HG03280 (cell line): ENCODE data around the gene ZRANB3.

Experiments
- ATAC-seq: cut with Tn5 transposase; IDR thresholded peaks from one replicate; pipeline ENCODE4 v1.9.1; 2021; ENCODE audit warnings: mild to moderate bottlenecking, moderate library complexity; ENCODE audit not compliant: unreplicated experiment

The ZRANB3 gene

DNA sequence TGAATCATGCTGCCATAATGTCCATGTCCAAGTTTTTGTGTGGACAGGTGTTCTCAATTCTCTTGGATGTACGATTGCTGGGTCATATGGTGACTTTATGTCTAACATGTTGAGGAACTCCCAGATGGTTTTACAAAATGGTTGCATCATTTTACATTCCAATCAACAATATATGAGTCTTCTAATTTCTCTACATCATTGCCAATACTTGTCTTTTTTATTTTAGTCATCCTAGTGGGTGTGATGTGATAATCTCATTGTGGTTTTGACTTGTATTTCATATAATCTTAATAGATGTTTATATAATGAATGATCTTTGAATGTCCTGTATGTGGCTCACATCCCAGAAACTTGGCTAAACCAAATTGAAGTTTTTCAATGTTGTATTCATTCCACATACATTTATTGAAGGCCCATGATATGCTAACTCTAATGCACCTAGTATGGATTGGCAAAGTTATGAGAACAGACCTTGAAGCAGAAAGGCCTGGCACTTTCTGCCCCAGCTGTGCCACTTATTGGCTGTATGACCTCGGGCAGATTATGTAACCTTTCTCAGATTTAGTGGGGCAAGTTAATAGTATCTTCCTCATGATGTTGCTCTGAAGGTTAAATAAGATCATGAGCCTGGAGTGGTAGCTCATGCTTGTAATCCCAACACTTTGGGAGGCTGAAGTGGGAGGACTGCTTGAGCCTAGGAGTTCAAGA lies 273.5 kb downstream of the ZRANB3 start:
- no peak for ATAC-seq

DNA sequence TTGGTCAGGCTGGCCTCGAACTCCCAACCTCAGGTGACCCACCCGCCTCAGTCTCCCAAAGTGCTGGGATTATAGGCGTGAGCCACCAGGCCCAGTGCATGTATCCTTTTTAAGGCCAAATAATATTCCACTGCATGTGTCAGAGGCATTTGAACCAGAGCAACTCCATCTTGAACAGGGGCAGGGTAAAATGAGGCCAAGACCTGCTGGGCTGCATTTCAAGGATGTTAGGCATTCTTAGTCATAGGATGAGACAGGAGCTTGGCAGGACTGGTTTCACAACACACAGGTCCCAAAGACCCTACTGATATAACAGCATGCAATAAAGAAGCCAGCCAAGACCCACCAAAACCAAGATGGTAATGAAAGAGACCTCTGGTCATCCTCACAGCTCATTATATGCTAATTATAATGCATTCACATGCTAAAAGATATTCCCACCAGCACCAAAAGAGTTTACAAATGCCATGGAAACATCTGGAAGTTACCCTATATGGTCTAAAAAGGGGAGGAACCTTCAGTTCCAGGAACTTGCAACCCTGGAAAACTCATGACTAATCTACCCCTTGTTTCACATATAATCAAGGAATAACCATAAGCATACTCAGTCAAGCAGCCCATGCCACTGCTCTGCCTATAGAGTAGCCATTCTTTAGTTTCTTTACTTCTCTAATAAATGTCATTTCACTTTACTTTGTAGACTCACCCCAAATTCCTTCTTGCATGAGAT lies 274.3 kb downstream of the ZRANB3 start:
- ATAC-seq, result no peak

DNA sequence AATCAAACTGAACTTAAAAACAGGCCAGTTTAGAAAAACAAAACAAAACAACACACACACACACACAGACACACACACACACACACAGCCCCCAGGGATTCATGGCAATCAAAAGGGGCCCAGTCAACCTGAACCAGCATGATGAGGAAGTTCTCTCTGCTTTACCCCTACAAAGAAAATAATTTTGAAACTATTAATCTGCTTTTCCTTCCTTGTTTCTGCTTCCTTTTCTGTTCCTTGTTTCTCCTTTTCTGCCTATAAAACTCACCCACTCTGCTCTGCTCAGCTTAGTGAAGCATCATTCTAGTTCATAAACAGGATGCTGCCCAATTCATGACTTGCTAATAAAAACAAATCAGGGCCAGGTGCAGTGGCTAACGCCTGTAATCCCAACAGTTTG lies 275.8 kb downstream of the ZRANB3 start:
- no peak for ATAC-seq

DNA sequence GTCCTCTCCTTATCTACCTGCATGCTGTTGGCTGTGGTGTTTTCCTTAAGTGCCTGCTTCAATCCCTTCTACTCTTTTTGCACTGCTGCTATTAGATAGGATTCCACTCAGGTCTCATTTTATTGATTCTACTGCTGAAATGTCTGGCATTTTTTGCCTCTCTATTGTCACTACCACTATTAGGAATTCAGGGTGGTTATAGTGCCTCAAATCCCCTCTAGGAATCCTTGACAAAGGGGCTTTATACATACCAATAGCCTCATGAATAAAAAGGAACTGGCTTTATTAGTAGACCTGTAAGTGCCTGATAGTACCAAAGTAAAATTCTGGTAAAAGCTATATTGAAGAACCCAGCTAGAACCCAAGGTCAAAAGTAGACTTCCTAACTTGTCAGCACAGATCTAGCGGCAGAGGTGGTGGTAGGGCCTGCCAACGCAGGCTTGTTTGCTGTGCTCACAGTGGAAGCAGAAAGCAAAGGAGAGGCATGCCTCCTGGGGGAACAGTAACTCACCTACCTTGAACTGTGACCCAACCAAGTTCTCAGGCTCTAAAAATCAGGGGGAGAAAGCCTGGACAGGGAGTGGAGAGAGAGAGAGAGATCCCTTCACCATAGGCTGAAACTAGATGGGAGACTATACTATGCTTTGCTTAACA lies 278.1 kb downstream of the ZRANB3 start:
- no peak for ATAC-seq

DNA sequence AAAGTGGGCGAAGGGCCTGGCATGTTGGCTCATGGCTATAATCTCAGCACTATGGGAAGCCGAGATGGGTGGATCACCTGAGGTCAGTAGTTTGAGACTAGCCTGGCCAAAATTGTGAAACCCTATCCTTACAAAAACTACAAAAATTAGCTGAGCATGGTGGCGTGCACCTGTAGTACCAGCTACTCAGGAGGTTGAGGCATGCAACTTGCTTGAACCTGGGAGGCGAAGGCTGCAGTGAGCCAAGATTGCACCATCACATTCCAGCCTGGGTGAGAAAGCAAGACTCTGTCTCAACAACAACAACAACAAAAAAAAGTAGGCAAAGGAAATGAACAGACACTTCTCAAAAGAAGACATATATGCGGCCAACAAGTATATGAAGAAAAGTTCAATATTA lies 282.4 kb downstream of the ZRANB3 start:
- ATAC-seq, result no peak

DNA sequence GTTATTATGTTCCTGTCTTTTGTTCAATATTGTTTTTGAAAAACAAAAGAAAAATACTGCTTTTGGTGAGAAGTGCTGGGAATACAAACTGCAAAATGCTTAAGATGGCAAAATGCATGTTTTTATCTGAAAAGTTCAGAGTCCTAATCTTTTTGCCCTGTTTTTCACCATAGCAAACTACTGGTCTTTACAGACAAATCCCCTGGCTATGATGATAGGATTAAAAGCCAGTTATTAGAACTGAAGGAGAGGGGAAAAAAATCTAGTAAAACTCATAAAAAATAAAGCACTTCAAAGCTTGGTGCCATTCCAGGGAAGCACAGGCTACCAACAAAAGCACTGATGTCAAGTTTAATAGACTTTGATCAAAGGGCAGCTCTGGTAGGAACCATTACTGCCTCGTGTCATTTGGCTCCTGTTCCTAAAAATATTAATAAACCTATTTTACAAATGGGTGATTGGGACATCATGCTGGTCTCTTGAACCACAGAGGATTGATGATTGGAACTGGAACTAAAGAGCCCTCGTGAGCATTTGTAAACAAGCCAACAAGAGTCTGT lies 284.2 kb downstream of the ZRANB3 start:
- ATAC-seq, result no peak

DNA sequence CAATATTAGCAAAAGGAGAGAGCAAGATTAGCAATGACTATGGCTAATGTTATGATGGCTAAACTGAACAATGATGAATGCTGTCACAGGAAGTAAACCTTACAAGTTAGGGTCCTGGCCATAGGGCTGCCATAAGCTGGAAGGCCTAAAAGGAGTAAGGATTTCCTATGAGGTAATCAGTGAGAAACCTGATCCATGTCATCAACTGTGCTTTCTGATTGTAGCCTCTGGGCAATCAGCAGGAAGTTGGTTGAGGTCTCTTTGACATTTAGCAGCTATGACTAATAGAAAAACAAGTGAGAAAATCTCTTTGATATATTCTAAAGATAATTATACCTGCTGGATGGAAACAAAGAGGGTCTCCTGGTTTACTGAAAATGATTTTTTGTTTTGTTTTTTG lies 285.9 kb downstream of the ZRANB3 start:
- ATAC-seq, result no peak

DNA sequence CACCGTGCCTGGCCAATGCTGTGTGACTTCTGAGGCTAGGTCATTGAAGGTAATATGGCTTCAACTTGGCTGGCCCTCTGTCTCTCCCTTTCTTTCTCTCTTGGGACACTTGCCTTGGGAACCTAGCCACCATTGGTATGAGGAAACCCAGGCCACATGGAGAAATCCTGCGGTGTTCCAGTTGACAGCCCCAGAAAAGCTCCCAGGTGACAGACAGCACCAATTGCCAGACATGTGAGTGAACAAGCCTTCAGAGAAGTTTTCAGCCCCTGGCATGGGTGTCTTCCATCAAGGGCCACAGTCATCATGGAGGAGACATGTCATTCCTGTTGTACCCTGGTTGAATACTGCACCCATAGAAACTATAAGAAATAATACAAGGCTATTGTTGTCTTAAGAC lies 292.4 kb downstream of the ZRANB3 start:
- ATAC-seq, result no peak

DNA sequence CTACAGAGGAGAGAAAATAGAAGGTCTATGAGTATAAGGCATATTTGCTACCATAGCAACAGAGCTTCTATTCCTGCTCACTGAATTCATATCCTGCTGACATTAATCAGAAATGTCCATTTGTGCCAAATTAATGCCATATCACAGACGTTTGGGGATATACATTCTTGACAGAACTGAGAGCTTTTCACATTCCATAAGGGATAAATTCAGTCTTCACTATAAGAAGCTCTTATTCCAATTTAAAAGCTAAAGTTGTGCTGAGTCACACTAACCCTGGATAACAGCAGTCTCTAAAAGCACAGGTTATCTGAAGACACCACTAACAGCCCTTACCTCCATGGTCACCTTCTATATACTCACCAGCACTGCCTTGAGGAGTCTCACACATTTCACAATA lies 300.9 kb downstream of the ZRANB3 start:
- no peak for ATAC-seq

DNA sequence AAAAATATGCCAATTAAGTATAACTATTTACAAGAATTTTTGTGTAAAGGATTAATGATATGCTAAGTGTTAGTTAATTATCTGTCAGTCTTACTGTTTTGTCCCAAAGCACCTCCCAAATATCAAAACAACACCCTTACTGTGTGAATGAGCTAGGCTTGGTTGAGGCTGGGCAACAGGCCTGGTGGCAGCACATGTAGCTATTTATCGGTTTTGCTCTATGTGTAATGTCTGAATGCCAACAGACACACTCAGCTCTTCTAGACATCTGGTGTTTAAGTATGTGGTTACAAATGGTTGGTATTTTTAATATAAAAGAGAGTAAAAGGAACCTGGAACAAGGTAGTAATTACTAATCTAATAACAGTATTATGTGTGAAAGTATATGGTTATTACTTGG lies 303.6 kb downstream of the ZRANB3 start:
- no peak for ATAC-seq

DNA sequence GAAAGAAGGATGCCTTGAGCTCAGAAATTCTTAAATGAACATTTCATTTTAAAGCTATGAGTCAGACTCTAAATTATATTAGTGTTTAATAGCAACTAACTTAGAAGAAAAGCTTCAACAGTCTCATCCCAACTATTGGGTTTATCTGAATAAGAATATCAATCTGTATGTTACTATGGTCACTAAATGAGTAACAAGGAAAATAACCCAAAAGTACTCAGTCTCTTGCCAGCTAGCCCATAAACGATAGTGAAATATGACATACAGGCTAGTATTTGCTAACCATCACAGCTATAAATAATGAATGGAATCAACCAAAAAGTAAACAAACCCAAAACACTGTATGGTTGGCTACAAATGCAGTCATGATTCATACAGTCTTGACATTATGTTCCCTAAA lies 304.1 kb downstream of the ZRANB3 start:
- ATAC-seq, result no peak

DNA sequence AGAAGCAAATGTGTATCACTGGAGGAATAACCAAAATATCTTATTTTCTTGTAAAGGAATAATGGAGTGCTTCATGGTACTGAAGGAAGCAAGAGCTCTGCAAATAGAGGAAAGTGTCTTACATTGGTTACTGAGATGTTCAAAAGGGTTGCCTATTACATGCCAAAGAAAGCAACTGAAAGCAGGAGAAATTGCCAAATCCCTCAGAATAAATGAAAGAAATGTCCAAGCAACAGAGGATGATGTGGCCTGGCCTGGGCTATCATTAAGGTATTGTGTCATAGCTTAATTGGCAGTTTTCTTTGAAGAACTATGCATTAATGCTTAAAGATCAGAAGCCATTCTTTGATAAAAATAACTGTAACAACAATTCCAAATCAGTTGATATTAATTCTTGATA lies 305.2 kb downstream of the ZRANB3 start:
- ATAC-seq, result no peak

DNA sequence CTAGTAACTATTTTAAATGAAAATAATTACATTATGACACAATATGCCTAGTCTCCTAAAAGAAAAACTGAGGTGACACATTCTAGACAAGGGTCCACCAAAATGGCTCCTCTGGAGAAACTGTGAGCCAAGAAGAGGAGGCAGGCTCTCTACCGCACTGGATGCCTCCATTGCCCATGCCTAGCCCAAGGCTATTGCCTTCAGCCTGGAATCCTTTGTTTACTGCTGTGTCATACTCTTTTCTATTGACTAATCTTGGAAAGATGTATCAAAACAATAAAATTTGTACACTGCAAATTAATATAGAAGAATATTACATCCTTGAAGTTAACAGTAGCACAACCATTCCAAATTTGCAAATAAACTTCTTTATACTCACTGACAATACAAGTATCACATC lies 311.8 kb downstream of the ZRANB3 start:
- ATAC-seq, result no peak

DNA sequence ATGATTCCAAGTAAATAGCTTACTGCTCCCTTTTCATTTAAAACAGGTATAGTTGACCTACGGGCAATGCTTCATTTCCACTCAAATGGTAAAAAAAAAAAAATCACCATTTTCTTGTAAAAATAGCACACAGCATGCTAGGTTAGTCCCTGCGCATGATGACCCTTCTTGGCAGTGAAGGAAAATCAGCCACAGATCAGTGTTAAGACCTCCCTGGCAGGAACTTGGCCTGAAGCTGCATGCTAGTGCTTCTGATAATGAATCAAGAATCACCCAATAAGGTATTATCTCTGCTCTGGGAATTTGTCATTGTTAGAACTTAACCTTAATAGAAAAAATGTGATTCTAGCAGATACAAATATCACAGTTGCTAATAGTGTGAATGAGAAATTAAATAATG lies 312.6 kb downstream of the ZRANB3 start:
- ATAC-seq, result no peak

DNA sequence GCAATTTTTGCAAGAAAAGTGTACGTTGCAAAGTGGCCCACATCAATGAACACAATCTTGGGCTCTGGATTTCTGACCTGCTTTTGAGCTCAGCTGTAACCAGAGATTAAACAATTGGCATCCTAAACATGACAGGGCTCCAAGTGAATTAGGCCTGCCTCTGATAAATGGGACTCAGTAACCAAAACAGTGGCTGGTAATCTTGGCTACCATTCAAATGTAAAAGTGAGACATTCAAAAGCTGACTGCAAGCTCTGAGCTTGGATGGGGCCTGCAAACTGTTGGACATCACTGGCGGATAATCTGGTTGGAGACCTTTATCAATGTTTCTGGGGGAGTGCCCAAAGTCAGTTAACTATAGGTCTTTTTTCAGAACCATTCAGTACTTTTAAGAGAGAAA lies 318.3 kb downstream of the ZRANB3 start:
- no peak for ATAC-seq

DNA sequence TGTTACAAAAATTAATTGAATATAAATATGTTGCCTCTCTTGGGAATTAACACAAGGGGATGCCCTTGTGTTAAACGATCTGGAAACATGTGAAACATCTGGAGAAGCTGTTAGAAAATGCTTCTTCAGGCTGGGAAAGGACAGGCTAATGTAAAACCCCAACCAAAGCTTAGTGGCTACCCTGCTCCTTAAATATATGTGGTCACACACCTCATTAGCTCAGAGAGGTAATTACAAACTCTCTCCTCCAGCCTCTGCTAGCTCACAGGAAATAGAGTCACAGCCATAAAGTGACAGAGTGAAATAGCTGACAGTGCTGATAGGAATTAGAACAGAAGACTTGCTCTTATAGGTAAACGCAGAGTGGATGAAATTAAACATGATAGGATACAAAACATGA lies 323.0 kb downstream of the ZRANB3 start:
- no peak for ATAC-seq

DNA sequence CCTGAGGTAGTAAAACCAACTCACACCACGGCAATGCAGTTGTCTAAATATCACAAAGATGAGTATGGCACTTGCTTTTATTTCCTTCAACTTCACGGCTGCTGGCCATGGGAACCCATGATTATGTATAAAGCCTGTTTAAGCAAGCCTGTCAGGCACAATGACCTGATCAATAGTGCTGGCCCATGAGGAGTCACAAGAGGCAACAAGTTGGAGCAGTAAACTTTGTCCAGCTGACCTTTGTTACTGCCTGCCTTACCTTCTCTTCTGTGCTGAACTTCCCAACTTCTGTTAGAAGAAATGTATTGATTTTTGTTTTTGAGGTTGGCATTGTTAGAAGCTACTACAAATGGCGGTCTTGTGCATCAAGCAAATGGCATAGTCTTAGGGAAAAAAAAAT lies 327.1 kb downstream of the ZRANB3 start:
- no peak for ATAC-seq

DNA sequence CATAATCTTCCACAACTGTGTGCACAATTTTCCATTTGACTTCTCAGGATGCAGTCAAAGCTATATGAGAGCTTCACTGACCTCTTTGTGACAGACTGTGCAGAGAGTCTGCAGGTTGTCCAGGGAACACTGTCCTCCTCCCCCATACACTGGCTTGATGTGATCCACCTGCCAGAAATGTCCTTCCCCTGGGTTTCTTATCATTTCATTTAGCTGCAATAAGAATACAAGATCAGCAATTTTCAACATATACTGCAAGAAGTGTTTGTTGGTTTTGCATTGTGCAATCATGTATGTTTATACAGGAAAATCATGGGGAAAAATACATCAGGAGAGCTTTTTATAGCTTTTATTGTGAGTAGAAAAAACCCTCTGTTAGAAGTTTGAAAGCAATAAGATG lies 328.3 kb downstream of the ZRANB3 start:
- ATAC-seq, result no peak

DNA sequence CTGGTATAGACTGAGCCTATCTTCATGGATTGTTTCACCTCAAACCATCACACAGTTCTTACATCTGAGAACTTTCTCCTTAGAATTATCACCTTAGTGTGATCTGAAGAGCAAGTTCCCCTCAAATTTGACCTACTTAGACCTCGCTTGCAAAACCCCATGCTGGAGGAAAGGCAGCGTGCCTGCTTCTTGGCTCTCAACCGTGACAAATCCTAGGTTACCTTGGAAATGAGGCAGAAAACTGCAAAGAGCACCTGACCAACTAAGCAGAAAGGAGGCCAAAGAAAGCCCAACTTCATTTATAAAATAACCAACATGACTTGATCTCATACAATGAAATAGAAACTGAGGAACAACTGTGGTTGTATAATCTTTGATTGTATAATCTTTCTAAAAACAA lies 332.5 kb downstream of the ZRANB3 start:
- no peak for ATAC-seq

DNA sequence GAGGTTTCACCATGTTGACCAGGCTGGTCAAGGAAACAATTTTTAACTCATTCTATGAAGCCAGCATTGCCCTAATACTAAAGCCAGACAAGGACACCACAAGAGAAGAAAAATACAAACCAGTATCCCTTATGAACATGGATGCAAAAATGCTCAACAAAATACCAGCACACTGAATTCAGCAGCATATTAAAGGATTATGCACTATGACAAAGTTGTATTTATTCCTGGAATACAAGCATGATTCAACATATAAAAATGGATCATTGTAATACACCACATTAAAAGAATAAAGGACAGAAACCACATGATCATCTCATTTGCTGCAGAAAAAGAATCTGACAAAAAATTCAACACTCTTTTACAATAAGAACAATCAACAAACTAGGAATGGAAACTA lies 340.2 kb downstream of the ZRANB3 start:
- no peak for ATAC-seq

DNA sequence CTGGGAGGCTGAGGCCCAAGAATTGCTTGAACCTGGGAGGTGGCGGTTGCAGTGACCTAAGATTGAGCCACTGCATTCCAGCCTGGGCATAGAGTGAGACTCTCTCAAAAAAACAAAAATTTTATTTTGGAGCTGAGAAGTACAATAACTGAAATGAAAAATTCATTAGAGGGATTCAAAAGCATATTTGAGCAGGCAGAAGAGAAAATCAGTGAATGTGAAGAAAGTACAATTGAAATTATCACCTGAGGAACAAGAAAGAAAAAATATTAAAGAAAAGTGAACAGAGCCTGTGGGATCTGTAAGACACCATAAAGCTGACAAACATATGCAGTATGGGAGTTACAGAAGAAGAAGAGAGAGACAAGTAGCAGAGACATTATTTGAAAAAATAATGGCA lies 341.9 kb downstream of the ZRANB3 start:
- no peak for ATAC-seq

DNA sequence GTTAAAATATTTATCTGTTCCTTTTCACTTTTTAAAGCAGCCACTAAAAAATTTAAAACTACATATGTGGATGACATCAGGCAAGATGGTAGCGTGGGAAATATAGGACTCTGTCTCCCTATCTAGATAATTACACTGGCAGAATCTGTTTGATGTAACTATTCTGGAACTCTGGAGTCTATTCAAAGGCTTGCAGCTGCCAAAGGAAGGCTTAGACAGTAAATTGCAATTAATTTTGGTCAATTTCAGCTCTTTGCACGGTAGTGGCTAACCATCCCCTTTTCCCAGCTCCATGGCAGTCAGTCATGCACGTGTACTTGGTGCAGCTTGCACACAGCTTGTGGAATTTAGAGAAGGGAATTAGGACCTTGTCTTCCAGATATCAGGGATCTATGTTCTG lies 343.7 kb downstream of the ZRANB3 start:
- ATAC-seq, result no peak
